HepG2 (cell line): ENCODE results near the gene TEAD1. TPM values are rescaled to one million over a fixed set of nuclear protein-coding genes. Genes with fewer than 3 reads are reported as not detected.

ENCODE experiments used
- ATAC-seq: fragments of 200-7000 bp; cut with Tn5 transposase; 3 replicates; pipeline ENCODE4 v1.9.1; 2020; ENCODE audit warnings: mild to moderate bottlenecking, moderate library complexity
- BruUV-seq: library from RNA; stranded (reverse); fragments of 400-500 nt; replicated peaks from 2 replicates; lab custom pipeline; 2021; lab: Mats Ljungman, UMichigan
- CTCF ChIA-PET: fragments of 300-600 bp; formaldehyde crosslinking; extraction: SDS; loops from one replicate; lab custom pipeline; 2021; ENCODE audit warnings: low total read pairs, inconsistent platforms, low intra/inter-chr PET ratio; lab: Yijun Ruan, JAX
- POLR2A ChIA-PET: fragments of 350-600 bp; sonication (Branson Sonifier 250); formaldehyde crosslinking; loops from one replicate; lab custom pipeline; 2020; ENCODE audit warnings: antibody characterized with exemption, inconsistent platforms; lab: Yijun Ruan, JAX
- DNase-seq: peaks from one replicate; pipeline ENCODE4 v3.0.0-alpha.2; 2015; ENCODE audit warnings: low spot score
- FAIRE-seq: peaks from 3 replicates; lab custom pipeline; 2011; peaks lifted over from hg19 to GRCh38; lab: Jason Lieb, UNC
- H2AFZ ChIP-seq: one replicate; pipeline ENCODE4 v1.6.1; 2011; ENCODE audit warnings: low read length, inconsistent platforms
- H3K27ac ChIP-seq: fragments of 300-600 bp; 3 replicates; pipeline ENCODE4 v1.8.0; 2011; ENCODE audit warnings: mixed run types, mild to moderate bottlenecking, mixed read lengths, low read length, inconsistent platforms; ENCODE audit not compliant: insufficient read depth; ENCODE audit errors: extremely low read length
- H3K27me3 ChIP-seq, 2 experiments: fragments of 200-600 bp in 1 of 2; 2 replicates in 1 of 2; 3 replicates in 1 of 2; pipeline versions ENCODE4 v1.6.0 to v1.8.0; 2011; ENCODE audit warnings: low read length in 2 of 2, mild to moderate bottlenecking in 2 of 2, moderate library complexity in 2 of 2, inconsistent platforms in 1 of 2; ENCODE audit not compliant: insufficient read depth in 2 of 2, control insufficient read depth in 1 of 2
- H3K36me3 ChIP-seq, 2 experiments: fragments of 200-600 bp in 1 of 2; replicated peaks in 1 of 2; 2 replicates in 1 of 2; 3 replicates in 1 of 2; pipeline versions ENCODE4 v1.5.1 to v1.8.0; 2011; ENCODE audit warnings: low read length in 2 of 2, inconsistent platforms in 1 of 2; ENCODE audit not compliant: insufficient read depth in 2 of 2, control insufficient read depth in 1 of 2
- H3K4me1 ChIP-seq: 2 replicates; pipeline ENCODE4 v1.5.1; 2012; ENCODE audit warnings: low read length, inconsistent platforms; ENCODE audit not compliant: insufficient read depth
- H3K4me2 ChIP-seq: 2 replicates; pipeline ENCODE4 v1.6.0; 2011; ENCODE audit warnings: low read depth, low read length, inconsistent platforms
- H3K4me3 ChIP-seq, 3 experiments: fragments of 200-600 bp in 1 of 3; sonication (generic), shearing (Covaris generic) in 1 of 3; replicated peaks in 1 of 3; 2 replicates each; pipeline ENCODE4 v1.5.1; 2011 to 2016; ENCODE audit warnings: low read length in 3 of 3, inconsistent platforms in 2 of 3, low read depth in 2 of 3, mild to moderate bottlenecking in 2 of 3, control low read depth in 1 of 3, mixed read lengths in 1 of 3; ENCODE audit not compliant: insufficient read depth in 1 of 3
- H3K79me2 ChIP-seq: one replicate; pipeline ENCODE4 v1.6.1; 2011; ENCODE audit warnings: low read length, inconsistent platforms; ENCODE audit not compliant: insufficient read depth
- H3K9ac ChIP-seq: 2 replicates; pipeline ENCODE4 v1.6.0; 2011; ENCODE audit warnings: mild to moderate bottlenecking, low read depth, low read length, inconsistent platforms; ENCODE audit not compliant: insufficient read depth
- H3K9me3 ChIP-seq: 2 replicates; pipeline ENCODE4 v1.5.1; 2012; ENCODE audit warnings: mild to moderate bottlenecking, low read length
- H4K20me1 ChIP-seq: 2 replicates; pipeline ENCODE4 v1.6.0; 2011; ENCODE audit warnings: inconsistent platforms, mild to moderate bottlenecking, low read length, moderate library complexity; ENCODE audit not compliant: insufficient read depth
- ADNP ChIP-seq: sonication (generic); formaldehyde crosslinking; IDR thresholded peaks from 2 replicates; pipeline ENCODE4 v1.4.0; 2020; ENCODE audit warnings: missing genetic modification reagents
- CEBPZ ChIP-seq: IDR thresholded peaks from 2 replicates; pipeline ENCODE4 v1.6.1; 2012; ENCODE audit warnings: low read length, improper control_type of control experiment
- CHD4 ChIP-seq: fragments of 200-600 bp; sonication (generic); IDR thresholded peaks from 2 replicates; pipeline ENCODE4 v1.7.0; 2017; ENCODE audit warnings: mild to moderate bottlenecking, low read length, borderline replicate concordance
- SETDB1 ChIP-seq: sonication (generic); formaldehyde crosslinking; IDR thresholded peaks from 2 replicates; pipeline ENCODE4 v1.5.1; 2020; ENCODE audit warnings: missing genetic modification reagents, mild to moderate bottlenecking, borderline replicate concordance
- THAP7 ChIP-seq: sonication (generic); formaldehyde crosslinking; IDR thresholded peaks from 2 replicates; pipeline ENCODE4 v1.8.1; 2023; ENCODE audit warnings: mild to moderate bottlenecking, missing genetic modification reagents
- ZNF263 ChIP-seq: sonication (generic); formaldehyde crosslinking; IDR thresholded peaks from 2 replicates; pipeline ENCODE4 v1.4.0; 2020; ENCODE audit warnings: missing genetic modification reagents
- ZNF446 ChIP-seq: sonication (generic); formaldehyde crosslinking; IDR thresholded peaks from 2 replicates; pipeline ENCODE4 v1.5.0; 2020; ENCODE audit warnings: mild to moderate bottlenecking, missing genetic modification reagents
- ZNF451 ChIP-seq: sonication (generic); formaldehyde crosslinking; IDR thresholded peaks from 2 replicates; pipeline ENCODE4 v1.5.0; 2020; ENCODE audit warnings: mild to moderate bottlenecking, missing genetic modification reagents
- ZNF607 ChIP-seq: sonication (generic); formaldehyde crosslinking; IDR thresholded peaks from 2 replicates; pipeline ENCODE4 v1.5.1; 2020; ENCODE audit warnings: missing genetic modification reagents, mild to moderate bottlenecking, borderline replicate concordance
- ZNF652 ChIP-seq: IDR thresholded peaks from 2 replicates; pipeline ENCODE4 v1.6.1; 2016; ENCODE audit warnings: low read depth, borderline replicate concordance
- ZNF781 ChIP-seq: sonication (generic); formaldehyde crosslinking; IDR thresholded peaks from 2 replicates; pipeline ENCODE4 v1.5.1; 2020; ENCODE audit warnings: borderline replicate concordance, mild to moderate bottlenecking, missing genetic modification reagents; ENCODE audit errors: not compliant biosample characterization
- WGBS: methylation state at CpG from one replicate; pipeline ENCODE4 v1.1.6; 2017; ENCODE audit warnings: low lambda C conversion rate; 5-methylcytosine and 5-hydroxymethylcytosine counted together
- in situ Hi-C: cut with HindIII; loops from 2 replicates; pipeline ENCODE4 v1.10.0; 2017; ENCODE audit warnings: low pct_unique_long_range_greater_than_20kb; ENCODE audit not compliant: extremely low pct_ligation_motif_present
- intact Hi-C: fragments of 100-400 bp; cut with micrococcal nuclease; formaldehyde crosslinking; loops from one replicate; pipeline ENCODE4 v1.10.0; 2022; ENCODE audit not compliant: unreplicated experiment
- polyA plus RNA-seq, 8 experiments: library from polyadenylated mRNA; depleted of rRNA in 3 of 8; stranded (reverse) in 7 of 8; unstranded in 1 of 8; fragments of >200 nt; fragmentation: Illumina TruSeq in 4 of 8; extraction: Trizol in 4 of 8; gene quantifications; 2 replicates each; pipeline versions ENCODE4 v1.2.1 to v1.2.3, GENCODE V29; 2011 to 2016; ENCODE audit warnings: low read depth in 4 of 8, missing spikeins in 1 of 8, mixed read lengths in 1 of 8; ENCODE audit not compliant: insufficient read depth in 1 of 8
- total RNA-seq, 5 experiments: library from RNA; depleted of rRNA; stranded (reverse); fragments of >200 nt; fragmentation: Illumina TruSeq; extraction: Trizol; gene quantifications; 2 replicates each; pipeline ENCODE4 v1.2.3, GENCODE V29; 2016; ENCODE audit warnings: low read depth in 1 of 5

TEAD1 gene
- total and polyA plus RNA-seq, 2 of the 13 experiments (the other 11 are each of a cell fraction or from before 2014, with no cell fraction given), result 20.1 to 30.5 TPM

- Histone ChIP-seq H3K27ac (no peak overlapping the region), H3K9me3 (no peaks in the 10 kb centered on the region), H3K79me2 (peaks cover 8% of the 10 kb centered on the region), H3K27me3 (no peaks in the 10 kb centered on the region), H3K9ac (no peak overlapping the region), H3K4me3 (no peak overlapping the region), H3K4me1 (no peaks in the 10 kb centered on the region), H2AFZ (no peak overlapping the region), H3K4me2 (no peak overlapping the region), H3K36me3 (peaks cover 2 to 4% of the 10 kb centered on the region in 2 experiments; a peak in 4 of 5 replicates), H4K20me1 (no peaks in the 10 kb centered on the region)
- intact Hi-C loops, result no loop called here
- WGBS, result 96% methylated on average over 3 of the region's 5 CpGs
- no peak for ATAC-seq
- no TSS peak for BruUV-seq
- ChIA-PET POLR2A (no interaction called here), CTCF (no interaction called here)
- no peak for DNase-seq
- no peak for FAIRE-seq
- in situ Hi-C loops, result no loop called here
- TF ChIP-seq ZNF781 (CRISPR knock-in tag) (no peak), CHD4 (no peak), SETDB1 (no peak), ZNF607 (CRISPR knock-in tag) (no peak), ZNF446 (no peak), ZNF263 (no peak), THAP7 (CRISPR knock-in tag) (no peak), ZNF451 (CRISPR knock-in tag) (no peak), CEBPZ (no peak), ZNF652 (no peak), ADNP (CRISPR knock-in tag) (no peak)
These were observed 110.8 kb downstream of the TEAD1 start for GRCh38 chr11:12784987-12785386.
